HG03196 (cell line): ENCODE results near the gene TRIM17.

Experiments
- ATAC-seq: cut with Tn5 transposase; IDR thresholded peaks from one replicate; pipeline ENCODE4 v1.9.1; 2021; ENCODE audit not compliant: unreplicated experiment

The TRIM17 gene, protein sequence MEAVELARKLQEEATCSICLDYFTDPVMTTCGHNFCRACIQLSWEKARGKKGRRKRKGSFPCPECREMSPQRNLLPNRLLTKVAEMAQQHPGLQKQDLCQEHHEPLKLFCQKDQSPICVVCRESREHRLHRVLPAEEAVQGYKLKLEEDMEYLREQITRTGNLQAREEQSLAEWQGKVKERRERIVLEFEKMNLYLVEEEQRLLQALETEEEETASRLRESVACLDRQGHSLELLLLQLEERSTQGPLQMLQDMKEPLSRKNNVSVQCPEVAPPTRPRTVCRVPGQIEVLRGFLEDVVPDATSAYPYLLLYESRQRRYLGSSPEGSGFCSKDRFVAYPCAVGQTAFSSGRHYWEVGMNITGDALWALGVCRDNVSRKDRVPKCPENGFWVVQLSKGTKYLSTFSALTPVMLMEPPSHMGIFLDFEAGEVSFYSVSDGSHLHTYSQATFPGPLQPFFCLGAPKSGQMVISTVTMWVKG

DNA sequence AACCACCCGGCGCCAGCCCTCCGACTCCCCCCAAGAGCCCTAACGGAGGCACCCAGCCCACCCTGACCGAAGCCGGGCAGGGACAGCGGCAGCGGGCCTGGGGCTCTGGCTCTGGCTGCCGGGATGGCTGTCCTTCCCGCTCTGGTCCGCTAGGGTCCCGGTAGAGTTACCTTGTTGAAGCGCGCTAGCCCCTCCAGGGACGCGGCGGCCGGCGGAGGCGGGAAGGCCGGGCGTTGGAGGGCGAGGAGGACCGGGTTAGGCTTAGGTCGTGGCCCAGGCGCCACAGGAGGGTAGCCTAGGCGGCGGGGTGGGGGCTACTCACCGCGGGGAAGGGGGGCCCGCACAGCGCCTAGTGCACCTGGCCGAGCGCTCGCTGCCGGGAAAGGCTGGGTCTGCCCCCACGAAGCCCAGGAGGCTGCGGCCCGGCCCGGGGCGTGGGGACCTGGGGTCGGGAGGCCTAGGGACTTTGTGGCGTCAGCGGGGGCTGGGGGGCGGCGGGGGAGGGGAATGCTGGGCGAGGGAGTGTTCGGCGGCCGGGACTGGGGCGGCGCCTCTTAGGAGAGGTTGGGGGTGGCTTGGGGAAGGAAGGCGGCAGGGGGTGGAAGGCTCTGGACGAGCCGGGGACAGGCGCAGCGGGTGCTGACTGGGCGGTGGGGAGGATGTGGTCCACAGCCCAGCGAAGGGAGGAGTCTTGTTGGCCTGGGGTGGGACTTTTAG lies at the start of gene TRIM17:
Gene TRIM17, minus strand, starts transcription at position 645 of the 717 bp plus-strand sequence. CDS start 1,789 bp downstream, outside the sequence.
- no peak for ATAC-seq

DNA sequence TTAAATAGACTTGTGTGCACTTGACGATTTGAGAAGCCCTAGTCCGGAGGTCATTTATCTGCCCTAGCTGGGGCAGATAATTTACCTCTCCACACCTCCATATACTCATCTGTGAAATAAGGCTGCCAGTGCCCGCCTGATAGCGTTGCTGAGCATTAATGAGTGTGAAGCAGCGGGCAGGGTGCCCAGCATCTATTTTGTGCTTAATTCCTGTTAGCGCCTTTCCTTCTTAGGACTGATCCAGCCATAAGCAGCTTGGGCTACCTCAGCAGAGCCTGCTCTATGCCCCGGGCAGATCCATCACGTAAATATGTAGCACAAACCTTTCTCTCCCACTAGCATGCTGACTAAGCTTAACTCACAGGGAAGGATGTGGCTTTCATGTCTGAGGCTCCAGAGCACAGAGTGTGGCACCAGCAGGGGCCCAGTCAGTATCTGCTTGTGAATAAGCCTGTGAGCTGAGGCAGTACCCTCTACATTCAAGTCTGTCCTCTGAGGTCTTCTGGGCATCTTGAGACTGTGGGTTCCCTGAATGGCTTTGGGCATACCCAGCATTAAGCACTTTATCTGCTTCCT lies 49.0 kb upstream of the TRIM17 start:
- ATAC-seq: no peak

DNA sequence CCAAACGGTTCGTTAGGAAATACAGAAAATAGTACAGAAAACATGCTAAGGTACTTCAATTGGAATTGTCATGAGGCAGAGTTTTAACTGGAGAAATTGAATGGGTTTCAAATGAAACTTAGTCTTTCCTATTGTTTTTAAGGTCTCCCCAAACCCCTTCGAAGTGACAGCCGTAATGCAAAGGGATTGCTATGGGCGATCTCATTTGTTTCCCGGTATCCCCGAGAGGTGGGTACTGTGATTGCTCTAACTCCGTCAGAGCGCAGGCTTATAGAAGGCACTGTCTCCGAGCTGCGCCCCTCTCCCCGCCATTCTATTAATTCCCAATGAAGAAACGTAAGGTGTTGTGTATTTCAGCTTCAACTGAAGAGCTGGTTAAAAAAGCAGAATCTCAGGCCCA lies 48.5 kb upstream of the TRIM17 start:
- ATAC-seq: no peak

DNA sequence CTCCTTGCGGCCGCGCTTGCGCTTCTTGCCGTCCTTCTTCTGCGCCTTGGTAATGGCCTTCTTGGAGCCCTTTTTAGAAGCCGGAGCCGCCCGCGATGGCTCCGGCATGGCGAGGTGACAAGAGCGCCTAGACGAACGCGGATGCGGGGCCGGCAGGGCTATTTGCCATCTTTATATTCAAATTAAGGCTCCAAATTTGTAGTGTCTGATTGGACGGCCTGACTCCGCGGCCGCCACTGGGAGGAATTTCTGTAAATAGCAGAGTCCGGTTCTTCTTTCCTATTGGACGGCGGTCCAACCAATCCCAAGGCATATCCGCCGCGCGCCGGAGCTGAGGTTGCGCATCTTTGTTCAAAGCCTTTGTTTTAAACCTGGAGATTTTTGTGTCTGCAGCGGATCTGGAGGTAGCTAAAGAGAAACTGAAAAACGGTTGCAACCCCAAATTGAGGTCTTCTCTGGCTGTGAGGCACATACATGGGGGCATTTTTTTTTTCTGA lies 47.9 kb upstream of the TRIM17 start:
- ATAC-seq: peak; percentile 78

DNA sequence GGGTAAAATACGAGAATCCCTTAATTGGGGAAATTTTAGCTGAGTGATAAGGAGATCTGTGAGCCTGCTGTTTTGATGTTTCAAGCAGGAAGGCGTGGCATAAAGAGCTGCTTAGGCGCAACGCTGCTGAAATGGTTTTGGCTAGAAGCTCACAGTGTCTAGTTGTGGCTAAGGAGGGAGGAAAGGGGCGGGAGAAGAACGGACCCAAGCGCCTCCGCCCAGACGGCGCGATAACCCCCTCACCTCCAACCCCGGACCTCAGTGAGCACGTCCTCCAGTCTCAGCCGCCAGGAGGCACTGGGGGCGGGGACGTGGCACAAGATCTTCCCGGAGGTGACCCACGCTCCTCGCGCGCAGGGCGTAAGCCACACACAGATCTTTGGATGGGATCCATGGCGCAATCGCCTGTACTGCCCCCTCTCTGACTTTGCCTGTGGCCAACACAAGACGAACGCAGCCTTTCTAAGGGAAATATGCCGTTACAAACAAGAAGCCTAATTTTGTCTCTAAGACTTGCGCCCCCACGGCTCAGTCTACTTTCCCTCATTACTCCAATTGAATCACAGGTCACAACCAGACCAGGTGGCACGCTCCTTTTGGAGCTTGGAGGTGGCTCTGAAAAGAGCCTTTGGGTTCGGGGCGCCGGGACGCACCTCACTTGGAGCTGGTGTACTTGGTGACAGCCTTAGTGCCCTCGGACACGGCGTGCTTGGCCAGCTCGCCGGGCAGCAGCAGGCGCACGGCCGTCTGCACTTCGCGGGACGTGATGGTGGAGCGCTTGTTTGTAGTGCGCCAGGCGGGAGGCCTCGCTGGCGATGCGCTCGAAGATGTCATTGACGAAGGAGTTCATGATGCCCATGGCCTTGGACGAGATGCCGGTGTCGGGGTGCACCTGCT lies 47.1 kb upstream of the TRIM17 start:
- peak; percentile 57 for ATAC-seq

DNA sequence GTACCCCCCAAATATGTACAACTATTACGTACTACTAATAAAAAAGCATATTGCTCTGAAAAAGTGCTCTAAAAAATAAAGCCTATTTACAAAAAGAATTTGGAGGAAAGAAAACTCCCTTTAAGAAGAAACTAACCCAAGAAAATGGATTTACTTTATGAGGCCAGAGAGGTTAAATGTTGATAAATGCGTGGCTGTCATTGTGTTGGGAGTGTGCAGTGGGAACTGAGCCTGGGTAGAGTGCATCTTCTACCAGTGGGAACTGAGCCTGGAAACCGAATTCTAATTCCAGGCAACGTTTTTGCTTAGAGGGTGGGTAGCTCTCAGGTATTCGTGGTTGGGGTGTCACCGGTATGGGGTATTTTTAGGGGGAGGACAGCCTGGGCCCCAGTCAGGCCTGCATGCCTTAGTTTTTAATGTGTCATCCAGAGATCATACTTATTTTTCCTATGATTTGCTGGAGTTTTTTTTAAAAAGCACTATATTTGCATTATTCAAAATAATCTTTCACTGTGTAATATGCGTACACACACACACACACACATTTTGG lies 46.4 kb upstream of the TRIM17 start:
- no peak for ATAC-seq

DNA sequence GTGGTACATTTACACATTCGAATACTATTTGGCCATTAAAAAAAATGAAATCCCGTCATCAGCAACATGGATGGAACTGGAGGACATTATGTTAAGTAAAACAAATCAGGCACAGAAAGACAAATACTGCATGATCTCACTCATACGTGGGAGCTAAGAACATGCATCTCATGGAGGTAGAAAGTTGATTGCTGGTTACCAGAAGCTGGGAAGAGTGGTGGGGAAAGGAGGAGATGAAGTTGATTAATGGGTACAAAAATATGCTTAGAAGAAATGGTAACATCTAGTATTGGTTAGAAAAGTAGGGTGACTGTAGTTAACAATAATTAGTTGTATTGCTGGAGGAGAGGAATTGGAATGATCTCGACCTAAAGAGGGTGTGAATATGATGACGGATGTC lies 45.9 kb upstream of the TRIM17 start:
- ATAC-seq: no peak

DNA sequence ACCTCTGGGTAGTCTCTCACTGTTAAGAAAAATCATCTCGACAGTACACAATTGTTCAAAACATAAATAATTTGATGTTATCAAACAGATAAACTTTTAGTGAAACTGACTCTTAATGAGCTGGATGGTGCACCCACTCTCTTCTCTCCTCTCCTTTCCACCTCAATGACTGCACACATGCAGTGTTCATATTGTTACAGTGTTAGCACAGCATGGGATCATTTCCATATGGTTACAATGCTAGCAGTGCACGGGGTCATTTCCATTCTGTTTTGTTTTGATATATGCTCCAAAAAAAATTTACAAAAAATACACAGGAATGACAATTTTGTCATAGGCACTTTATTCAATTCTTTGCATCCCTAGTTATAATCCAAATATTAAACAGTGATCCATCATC lies 44.2 kb upstream of the TRIM17 start:
- no peak for ATAC-seq

DNA sequence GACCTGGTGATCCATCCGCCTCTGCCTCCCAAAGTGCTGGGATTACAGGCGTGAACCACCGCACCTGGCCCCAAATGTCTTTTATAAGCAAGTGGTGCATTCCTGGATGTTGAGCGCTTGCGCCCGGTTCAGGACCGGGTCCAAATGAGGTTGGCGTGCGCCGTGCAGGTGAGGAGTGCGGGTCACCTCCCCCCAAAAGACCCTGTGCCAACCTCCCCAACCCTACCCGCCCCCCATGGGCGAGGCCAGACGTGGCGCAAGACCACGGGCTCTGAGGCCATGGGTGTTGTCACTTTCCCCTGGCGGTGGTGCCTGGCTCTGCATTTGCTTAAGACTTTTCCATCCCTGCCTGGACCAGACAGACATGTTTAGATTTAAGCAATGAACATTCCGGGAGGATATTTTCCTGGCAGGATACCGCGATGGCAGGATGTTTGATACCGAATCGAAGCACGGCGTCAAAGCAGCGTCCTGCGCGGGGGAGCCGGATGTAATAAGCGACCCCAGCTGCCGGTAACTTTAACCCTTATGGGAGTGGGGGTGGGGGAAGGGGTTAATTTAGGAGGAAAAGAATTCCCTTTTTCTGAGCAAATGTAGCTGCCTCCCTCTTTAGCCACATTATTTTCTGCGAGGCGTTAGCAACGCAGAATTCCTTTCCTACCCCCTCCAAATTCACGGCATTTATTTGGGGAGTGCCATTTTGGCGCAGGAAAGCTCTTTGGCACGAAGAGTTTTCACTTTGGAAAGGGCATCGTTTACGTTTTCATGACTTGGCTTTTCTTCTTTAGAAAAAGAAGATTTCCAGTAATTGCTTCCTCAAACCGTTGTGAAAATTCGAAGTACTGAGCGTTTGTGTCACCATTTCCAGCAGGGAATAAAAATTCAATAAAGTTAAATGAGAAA lies 42.7 kb upstream of the TRIM17 start:
- no peak for ATAC-seq

DNA sequence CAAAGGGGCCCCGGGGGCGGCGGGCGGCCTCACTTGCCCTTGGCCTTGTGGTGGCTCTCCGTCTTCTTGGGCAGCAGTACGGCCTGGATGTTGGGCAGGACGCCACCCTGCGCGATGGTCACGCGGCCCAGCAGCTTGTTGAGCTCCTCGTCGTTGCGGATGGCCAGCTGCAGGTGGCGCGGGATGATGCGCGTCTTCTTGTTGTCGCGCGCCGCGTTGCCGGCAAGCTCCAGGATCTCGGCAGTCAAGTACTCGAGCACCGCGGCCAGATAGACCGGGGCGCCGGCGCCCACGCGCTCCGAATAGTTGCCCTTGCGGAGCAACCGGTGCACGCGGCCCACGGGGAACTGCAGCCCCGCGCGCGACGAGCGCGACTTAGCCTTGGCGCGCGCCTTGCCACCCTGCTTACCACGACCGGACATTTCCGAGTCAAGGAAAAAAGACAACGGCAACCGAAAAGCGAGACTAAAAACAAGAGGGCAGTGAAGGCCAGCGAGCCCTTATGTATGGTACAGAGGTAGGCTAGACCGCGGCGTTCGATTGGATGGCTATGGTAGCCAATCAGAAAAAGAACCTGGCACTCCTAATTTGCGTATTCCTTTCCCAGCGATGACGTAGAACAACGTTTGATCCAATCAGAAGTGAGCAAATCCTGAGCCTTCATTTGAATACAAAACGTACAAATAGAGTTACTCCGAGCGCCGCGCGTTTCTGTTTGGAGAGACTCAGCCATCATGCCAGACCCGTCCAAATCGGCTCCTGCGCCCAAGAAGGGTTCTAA lies 40.9 kb upstream of the TRIM17 start:
- ATAC-seq: peak; percentile 90

DNA sequence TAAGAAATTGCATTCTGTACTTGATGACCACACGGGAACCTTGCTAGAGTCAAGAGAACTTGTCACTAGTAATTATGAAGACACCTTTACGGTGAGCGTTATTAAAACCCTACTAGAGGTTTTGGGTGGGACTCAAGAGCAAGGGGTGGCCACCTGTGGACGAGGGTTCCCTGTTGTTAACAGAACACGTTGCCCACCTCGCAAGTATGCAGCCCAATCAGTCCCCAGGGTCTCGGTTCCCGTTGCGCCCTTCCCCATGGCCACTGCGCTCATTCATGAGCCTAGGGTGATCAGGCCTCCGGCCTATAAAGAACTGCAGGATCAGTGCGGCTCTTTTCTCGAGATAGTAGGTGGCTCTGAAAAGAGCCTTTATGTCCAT lies 40.3 kb upstream of the TRIM17 start:
- ATAC-seq: peak; percentile 2

DNA sequence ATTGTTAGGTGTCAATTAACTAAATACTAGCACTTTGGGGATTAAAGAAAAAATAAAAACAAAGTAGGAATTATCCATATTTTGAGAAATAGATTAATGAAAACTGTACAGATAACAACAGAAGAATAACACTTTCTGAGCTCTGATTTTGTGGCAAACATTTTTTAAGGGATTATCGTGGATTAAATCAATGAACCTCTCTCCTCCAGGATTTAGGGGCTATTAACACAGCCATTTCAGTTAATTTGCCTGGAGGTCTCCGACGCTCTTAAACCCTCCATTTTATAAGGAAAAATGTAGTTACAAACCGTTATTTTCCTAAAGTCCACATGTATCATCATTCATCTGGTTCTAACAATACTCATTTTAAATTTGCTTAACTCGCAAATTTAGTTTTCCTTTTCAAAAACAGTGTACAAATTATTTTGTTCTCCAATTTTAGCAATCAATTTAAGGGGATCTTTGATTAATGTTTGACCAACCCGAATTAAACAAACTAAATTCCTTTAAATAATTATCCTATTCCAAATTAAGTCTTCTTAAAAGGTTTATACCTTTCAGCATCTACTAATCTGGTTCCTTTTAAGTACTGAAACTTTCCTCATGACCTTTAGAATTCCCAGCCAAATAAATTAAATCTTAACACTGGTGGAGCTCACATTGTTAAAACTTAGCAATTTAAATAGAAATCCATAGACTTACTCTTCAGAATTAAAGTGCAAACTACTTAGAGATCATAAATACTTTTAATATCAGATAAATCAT lies 39.8 kb upstream of the TRIM17 start:
- no peak for ATAC-seq

DNA sequence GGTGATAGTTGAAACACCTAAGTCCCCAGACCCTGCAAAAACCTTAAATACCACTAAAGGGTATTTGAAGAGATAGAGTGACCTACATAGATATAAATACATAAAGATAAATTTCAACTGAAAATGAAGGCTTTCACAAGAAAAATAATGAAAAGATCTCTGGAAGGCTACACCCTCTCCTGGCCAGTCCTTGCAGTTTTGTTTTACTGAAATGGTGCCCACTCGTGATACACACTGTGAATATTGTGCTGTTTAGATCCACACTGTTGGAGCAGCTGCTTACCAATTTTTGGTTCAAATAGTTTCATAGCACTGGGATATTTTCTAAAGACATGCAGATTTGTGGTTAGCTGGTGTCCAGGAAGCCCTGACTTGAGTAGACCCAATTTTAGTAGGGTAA lies 39.1 kb upstream of the TRIM17 start:
- no peak for ATAC-seq

DNA sequence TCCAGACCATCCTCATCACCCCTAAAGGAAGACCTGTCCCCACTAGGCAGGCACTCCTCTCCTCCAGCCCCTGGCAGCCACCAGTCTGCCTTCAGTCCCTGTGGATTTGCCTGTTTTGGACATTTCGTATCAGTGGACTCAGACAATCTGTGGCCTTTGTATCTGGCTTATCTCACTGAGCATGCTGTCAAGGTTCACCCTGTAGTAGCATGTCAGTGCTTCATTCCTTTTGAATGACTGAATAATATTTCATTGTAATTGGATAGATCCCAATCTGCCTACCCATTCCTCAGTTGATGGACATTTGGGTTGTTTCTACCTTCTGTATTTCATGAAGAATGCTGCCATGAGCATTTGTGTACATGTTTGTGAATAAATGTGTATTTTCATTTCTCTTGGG lies 37.6 kb upstream of the TRIM17 start:
- no peak for ATAC-seq

DNA sequence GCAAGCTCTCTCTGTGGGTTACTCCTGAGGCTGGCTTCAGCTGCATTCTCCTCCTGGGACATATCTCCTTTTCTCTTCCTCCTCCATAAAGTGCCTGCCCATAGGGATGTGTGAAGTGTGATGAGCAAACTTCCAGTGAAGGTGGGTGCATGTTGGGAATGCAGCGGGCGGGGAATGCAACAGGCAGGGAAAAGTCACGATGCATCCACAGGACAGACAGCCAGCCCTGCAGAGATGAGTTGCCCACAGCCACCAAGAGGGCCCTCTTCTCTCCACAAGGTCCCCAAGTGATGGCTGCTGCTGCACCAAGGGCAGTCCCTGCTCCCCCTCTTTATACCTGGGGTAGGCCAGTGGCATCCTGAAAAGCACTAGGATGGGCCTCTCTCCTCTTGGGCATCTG lies 37.0 kb upstream of the TRIM17 start:
- ATAC-seq: no peak

DNA sequence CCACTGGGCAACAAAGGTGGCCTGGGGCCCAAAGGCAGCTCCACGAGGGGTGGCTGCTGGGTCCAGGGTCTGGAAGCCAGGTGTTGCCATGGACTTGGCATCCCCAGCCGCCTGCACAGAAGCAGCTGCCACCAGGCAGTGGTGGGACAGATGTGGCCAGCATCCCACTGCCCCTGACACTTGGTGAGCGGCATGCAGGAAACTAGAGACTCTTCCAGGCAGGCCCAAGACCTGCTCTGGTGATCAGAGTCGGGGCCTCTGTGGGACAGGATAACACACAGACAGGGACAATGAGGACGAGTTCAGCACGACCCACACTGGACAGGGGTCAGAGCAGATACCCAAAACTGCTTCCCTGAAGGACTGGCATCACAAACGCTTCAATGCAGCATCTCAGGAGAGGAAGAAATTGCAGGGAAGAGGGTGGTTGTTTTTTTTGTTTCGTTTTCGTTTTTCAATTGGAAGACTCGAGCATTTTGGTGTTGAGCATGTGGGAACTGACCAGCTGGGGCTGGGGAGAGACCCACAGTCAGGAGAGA lies 36.4 kb upstream of the TRIM17 start:
- ATAC-seq: no peak

DNA sequence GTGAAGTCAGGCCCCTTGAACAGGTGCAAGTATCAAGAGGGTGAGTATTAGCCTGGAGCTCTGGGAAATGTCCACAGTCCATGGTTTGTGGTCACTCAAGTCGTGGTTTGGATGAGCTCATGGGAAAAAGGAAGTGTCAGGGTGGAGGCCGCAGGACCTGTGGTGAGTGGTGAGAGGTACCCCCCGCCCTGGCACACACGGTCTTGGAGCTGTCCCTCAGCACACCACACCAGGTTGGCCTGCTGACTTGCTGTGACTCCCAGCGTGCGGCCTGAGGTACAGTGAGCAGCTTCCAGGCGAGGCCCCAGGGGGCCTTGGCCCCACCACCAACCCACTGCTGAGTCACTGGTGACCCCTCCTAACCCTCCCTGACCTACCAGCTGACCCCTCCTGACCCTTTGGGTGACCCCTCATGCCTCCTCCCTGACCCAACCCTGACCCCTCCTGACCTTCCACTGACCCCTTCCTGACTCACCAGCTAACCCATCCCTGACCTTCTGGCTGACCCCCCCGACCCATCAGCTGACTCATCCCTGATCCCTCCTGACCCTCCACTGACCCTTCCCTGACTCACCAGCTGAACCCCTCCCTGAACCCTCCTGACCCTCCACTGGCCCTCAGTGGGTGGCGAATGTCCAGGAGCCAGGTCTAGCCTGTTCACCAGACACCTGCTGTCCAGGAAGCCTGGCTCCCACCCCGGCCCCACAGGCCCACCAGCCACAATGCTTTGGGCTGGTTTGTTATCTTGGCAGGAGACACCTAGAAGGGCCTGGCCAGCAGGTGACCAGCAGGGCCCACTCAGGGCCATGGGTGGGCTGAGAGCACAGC lies 35.7 kb upstream of the TRIM17 start:
- no peak for ATAC-seq
